Measurements from ENCODE around the gene PRKAA2.

DNA sequence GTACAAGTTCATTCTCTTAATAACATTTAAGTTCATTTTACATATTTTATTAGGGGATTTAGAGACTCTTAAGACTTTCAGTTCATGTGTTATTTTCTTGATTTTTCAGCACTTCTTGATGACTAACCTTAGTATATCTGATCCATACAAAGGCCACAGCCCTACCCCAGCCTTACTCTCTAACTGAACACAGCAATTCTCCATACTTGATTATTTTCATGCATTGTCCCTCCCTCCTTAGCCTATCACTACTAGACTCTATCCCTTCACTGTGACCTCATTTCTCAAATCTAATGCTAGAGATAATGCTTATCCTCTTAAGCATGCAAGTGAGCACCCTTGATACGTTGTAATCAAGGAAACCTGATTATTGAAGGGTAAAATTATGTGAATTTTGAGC is 15.2 kb downstream of the PRKAA2 start:
- TF ChIP-seq, protein P1, sequence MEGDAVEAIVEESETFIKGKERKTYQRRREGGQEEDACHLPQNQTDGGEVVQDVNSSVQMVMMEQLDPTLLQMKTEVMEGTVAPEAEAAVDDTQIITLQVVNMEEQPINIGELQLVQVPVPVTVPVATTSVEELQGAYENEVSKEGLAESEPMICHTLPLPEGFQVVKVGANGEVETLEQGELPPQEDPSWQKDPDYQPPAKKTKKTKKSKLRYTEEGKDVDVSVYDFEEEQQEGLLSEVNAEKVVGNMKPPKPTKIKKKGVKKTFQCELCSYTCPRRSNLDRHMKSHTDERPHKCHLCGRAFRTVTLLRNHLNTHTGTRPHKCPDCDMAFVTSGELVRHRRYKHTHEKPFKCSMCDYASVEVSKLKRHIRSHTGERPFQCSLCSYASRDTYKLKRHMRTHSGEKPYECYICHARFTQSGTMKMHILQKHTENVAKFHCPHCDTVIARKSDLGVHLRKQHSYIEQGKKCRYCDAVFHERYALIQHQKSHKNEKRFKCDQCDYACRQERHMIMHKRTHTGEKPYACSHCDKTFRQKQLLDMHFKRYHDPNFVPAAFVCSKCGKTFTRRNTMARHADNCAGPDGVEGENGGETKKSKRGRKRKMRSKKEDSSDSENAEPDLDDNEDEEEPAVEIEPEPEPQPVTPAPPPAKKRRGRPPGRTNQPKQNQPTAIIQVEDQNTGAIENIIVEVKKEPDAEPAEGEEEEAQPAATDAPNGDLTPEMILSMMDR (IDR thresholded peaks at IDR 0.05), result no peak
- TF ChIP-seq POLR2A (IDR thresholded peaks at IDR 0.05), result no peak
